DMS53 treated with DMSO at 0.1 percent for 48 hours (cell line): Measurements from ENCODE around the gene PPP1R14B.
"Not testable (repeated sequence)": the region's sequence is repeated elsewhere in the genome, so short reads cannot be mapped to it uniquely, and the experiment has no call there.

Experiments
- DNase-seq: peaks from one replicate; lab custom pipeline; 2025; ENCODE audit not compliant: unreplicated experiment; lab: John Stamatoyannopoulos, UW

Gene PPP1R14B

DNA sequence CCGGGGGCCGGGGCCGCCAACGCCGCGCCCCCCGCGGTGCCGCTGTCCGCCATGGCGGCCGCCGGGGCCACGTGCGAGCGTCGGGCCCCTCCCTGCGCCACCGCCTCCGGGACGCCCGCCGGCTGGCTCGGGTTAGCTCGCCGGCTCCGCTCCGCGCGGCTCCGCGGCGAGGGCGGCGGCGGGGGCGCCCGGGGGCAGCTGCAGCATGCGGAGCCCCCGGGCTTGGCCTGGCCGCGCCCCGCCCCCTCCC is 197 bp downstream of the PPP1R14B start:
- DNase-seq = not testable (repeated sequence)

DNA sequence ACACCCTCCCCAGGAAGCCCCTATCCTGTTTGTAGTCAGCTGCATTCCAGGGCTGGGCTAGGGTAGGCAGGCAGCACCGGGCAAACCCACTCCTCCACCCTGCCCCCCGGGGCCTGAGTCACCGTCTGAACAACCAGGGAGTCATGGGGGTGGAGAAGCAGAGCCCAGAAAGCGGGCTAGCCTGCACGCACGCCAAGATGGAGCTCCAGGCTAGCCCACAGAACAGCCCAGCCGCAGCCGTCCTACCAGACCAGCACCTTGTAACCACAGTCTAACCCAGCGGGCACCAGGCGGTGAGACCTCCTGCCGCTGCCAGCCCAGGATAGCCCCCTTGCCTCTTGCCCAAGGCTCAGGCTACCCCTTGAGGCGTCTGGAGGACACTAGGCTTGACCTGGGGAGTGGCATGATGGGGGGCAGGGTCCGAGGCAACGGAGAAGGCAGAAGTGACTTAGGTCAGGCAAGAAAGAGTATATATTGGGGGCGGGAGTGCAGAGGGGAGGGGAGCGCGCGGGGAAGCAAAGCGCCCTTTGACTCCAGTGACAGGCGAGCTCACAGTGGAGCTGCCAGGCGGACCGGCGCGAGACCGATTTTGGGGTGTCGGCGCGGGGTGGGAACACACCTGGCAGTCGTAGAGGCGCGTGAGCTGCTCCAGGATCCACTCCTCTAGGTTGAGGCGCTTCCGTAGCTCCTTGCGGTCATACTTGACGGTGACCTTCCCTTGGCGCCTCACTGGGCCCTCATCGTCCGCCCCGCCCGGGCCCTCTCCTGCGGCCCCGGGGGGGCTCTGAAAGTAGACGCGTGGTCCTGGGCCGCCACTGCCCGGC is 734 bp downstream of the PPP1R14B start:
- peak; percentile 51 for DNase-seq

DNA sequence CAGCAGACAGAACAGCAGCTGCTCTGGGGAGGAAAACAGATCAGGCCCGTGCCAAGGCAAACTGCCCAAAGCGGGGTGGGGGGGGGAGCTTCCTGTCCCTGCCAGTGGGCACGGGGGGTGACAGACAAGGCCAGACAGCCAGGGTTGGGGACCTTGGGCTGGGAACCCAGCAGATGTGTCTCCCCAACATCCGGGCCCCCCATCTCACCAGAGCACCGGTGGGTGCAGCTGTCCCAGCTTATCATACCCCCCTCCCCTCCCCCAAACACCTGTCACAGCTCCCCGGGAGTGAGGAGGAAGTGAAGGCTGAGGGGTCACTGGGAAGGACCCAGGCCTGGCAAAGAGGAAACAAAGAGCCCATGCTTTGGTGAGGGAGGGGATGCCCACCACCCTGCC is 1.3 kb downstream of the PPP1R14B start:
- peak; percentile 39 for DNase-seq

DNA sequence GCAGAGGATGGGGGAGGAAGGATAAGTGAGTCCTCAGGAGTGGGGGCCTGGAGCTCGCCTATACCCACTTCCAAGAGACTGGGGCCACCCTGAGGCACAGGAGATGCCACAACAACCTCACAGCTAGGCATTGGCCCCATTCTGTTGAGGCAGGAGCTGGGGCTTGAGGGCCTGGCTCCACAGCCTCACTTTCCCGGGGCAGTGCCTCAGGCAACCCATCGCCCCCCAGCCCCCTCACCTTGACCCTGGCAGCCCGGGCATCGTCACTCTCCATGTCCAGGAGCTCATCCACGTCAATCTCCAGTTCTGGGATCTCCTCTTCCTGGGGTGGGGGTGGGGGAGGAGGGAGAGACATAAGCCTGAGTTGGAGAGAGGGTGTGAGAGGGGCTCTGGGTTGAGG is 1.8 kb downstream of the PPP1R14B start:
- no peak for DNase-seq

DNA sequence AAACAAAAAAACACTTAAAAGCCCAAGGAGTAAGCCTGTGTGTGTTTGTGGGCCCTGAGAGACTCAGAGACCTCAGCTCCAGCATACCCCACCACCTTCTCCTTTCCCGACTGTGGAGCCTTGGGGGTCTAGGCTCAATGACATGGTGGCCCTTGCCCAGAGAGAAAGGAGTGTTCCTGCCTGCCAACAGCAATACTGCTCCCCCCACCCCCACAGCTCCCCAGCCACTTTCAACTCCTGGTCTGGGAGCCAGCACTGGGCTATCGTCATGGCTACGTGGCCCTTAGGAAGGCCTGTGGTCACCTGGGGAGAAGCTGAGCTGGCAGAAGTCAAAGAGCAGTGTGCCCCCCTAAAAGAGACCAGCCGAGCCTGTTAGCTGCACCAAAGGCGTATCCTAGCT is 2.6 kb downstream of the PPP1R14B start:
- DNase-seq = no peak

DNA sequence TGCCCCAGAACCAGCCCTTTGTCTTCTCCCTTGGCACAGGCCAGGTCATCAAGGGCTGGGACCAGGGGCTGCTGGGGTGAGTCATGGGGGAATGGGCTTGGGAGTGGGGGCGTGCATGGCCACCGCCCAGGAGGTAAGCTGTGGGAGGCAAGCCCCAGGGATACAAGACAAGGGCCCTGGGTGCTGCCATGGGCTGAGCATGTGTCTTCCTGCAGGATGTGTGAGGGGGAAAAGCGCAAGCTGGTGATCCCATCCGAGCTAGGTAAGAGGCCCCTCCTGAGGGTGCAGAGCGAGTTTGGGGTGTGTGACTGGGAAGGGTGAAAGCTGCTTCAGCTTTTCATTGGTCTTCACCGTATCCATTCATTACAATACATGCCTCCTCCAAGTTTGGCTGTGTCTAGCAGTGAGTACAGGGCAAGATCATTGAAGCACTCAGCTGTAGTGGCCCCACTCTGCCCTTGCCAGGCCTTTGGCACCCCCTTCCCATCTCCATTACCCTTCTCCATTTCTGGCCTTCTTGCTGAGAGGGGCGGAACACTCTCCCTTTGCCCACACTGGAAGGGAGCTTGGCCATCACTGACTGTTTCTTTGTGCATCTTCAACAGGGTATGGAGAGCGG is 3.4 kb downstream of the PPP1R14B start:
- DNase-seq = no peak

DNA sequence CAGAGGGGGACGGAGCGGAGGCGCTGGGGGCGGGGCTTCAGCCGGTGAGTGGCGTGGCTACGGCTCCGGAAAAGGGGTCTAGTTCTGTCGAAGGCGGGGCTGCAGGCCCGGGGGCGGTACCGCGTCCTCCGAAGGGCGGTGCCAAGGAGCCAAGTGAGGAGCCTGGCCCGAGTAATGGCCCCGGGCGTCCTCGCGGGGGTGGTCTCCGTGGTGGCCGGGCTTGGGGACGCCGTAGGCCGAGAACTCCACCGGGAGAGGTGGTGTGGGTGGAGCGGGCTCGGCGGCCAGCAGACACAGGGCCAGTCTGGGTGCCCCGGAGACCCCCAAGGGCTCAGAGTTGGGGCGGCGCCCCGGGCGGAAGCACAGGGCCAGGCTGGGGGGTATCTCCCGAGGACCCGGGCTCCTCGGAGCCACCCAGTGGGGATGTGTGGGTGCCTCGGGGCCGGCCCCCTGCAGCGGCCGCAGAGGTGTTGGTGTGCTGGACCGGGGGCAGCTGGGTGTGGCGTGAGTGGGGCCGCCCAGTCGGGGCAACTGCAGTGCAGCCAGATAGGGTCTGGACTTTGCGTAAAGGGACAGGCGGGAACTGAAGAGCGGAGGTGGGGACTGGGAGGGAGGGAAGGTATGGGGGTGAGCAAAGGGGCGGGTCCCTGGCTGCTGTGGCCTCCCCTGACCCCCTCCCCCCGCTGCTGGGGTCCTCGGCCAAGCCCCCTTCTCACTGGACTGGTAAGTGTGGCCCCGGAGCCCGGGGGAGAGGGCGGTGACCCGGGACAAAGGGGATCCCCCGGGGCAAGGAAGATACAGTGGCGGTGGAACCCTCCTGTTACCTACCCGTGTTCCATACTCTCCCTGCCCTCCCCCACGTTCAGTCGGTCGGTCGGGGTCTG is 5.0 kb downstream of the PPP1R14B start:
- peak; percentile 87 for DNase-seq

DNA sequence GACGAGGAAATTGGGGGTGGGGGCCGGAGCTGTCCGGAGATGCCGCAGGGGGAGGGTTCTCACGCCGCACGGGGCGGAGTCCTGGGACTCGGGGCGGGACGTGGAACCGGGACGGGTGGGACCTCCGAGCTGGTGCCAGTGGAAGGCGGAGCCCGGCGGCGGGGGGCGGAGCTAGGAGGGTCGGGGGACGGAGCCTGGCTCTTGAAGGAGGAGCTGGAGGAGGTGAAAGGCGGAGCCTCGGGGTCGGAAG is 5.6 kb downstream of the PPP1R14B start:
- DNase-seq = no peak

DNA sequence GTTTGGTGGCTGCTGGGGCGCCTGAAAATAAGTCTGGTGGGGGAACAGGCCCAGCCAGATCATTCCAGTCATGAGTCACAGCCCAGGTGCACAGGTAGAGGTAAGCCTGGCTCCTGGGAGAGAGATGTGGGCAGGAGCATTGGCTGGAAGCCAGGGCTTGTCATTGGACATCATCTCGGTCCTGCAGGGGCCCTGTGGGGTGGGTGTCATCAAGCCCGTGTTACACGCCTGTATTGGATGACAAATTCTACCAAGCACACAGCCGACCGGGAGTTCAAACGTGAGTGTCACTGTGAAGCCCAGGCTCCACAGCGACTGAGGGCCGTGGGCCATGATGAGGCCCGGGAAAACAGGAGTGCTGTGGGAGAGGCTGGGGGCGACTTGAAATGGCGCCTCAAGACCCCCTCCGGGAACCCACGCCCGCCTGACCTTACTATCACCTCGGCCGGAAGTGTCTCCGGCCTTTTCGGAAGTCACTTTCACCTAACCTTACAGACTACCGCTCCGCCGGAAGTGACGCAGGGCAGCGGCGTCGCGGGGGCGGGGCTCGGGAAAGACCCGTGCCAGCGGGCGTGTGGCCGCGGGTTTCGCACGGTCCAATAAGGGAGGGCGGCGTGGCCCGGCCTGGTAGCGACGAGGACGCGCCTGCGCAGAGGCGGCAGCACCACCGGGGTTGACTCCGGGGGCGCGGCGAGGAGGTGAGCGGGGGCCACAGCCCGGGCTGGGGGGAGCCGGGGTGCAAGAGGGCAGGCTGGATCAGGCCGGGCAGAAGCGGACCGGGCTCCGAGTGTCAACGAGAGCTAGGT is 6.1 kb downstream of the PPP1R14B start, which contains the start of gene FKBP2:
FKBP2 (plus strand) TSS at position 661 of the 806 bp plus-strand sequence. CDS start 1,293 bp downstream, outside the sequence.
- peak; percentile 90 for DNase-seq

DNA sequence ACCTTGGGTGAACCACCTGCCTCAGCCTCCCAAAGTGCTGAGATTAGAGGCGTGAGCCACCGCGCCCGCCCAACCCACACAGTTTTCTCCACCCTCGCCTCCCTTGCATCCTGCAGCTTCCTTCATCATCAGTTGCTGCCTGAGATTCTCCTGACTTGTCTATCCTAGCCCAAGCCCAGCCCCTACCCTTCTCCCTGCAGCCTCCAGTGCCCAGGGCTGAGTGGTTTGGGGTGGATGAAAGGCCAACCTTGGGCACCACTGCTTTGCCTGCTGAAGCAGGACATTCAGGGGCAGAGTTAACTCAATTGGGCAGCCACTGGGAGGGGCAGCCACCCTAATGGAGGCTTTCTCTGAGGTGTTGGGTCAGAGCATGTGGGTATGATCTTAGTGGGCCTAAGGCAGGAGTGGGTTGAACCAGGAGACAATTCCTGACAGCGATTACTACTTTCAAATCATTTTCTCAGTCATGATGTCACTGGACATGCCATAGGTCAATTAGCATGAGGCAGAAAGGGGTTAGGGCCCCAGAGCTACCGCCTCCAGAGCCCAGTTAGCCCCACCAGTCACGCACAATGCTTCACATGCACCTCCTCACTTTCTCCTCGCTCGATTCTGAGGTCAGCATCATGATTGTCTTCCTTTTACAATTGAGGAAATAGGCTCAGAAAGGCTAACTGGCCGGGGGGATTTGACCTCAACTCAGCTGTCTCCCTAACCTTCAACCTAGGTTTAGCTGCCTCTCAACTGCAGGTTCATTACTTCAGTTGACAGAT is 6.9 kb downstream of the PPP1R14B start:
- DNase-seq = no peak

DNA sequence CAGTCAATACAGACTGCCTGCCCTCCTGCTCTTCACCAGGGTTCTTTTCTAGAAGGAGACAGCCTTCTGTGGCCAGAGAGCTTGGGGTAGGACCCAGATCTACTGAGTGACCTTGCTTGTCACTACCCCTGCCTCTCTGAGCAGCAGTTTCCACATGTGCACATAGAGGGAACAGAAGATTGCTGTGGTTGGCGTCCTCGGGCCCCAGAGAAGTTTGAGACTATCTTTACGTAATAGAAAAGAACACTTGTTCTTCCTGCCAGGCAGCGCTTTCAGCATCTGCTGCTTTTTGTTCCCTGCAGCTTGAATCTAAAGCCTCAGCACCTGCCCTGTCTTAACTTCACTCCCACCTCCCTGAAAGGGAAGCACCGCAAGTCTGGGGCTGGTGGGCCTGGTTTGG is 7.7 kb downstream of the PPP1R14B start:
- no peak for DNase-seq

DNA sequence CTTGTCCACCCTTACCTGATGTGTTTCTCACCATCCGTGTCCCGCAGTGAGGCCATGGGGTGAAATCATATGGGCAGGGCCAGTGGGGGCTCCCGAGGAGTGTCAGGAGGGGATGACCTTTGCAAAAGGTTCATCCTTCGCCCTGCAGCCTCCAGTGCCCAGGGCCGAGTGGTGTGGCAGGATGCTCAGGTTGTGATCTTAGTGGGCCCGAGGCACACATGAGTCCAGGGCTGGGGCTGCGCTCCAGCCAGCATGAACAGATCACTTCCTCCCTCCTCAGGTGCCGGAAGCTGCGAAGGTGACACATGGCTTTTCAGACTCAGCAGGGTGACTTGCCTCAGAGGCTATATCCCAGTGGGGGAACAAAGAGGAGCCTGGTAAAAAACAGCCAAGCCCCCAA is 8.7 kb downstream of the PPP1R14B start:
- DNase-seq = peak; percentile 71

DNA sequence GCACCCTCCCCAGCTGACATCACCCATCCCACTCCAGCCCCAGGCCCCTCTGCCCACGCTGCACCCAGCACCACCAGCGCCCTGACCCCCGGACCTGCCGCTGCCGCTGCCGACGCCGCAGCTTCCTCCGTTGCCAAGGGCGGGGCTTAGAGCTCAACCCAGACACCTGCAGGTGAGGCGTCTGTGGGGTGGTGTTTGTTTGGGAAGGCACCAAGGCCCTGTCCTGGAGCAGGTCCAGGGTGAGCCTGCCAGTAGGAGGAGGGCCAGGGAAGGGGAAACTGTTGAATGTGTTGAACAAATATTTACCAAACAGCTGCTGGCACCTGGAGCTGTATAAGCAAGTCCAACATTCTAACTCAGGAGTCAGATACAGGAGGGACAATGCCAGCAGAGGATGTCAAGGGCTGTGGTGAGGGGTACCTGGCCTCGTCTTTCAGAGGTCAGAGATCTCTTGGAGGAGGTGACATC is 9.2 kb downstream of the PPP1R14B start:
- peak; percentile 98 for DNase-seq

DNA sequence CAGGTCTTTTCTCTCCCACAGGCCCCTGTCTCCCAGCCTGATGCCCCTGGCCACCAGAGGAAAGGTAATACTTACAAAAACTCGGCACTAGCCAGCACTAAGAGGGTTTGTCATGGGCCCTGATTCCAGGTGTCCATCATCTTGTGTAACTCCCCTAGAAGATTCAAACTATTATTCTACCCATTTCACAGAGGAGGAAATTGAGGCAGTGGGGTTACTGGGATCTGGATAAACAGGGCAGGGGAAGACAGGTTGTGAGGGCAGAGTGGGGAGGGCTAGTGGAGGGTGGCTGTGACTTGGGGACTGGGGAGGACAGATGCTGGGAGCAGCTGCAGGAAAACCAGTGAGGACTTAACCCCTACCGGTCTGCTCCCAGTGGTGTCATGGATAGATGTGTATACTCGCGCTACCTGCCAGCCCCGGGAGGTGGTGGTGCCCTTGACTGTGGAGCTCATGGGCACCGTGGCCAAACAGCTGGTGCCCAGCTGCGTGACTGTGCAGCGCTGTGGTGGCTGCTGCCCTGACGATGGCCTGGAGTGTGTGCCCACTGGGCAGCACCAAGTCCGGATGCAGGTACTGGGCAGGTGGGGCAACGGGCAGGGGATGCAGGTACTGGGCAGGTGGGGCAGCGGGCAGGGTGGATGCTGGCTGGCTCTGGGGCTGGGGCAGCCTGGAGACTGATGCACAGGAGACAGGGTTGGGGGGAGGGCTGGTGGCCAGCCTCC is 11.1 kb downstream of the PPP1R14B start:
- DNase-seq = no peak

DNA sequence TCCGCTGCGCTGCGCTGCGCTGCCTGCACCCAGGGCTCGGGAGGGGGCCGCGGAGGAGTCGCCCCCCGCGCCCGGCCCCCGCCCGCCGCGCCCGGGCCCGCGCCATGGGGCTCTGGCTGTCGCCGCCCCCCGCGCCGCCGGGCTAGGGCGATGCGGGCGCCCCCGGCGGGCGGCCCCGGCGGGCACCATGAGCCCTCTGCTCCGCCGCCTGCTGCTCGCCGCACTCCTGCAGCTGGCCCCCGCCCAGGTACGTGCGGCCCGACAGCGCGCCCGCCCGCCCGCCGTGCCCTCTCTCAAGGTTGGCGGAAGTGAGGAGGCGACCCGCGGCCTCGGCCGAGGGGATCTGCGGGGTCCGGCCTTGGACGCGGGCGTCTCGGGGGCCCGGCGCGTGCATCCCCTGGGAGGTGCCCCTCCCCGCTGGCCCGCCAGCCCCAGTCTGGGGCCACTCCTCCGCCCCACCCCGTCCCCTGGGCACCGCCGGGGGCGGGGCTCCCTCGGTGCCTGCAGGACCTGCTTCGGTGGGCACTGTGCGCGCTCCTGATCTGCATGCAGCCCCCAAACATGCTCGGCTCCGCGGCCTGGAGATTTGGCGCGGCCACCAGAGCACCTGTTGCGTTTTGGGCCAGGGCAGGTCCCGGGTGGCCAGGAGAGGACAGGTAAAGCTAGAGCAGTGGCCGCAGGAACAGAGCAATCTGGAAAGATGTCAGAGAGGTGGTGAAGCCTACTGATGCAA is 11.9 kb downstream of the PPP1R14B start:
- DNase-seq = peak; percentile 50

DNA sequence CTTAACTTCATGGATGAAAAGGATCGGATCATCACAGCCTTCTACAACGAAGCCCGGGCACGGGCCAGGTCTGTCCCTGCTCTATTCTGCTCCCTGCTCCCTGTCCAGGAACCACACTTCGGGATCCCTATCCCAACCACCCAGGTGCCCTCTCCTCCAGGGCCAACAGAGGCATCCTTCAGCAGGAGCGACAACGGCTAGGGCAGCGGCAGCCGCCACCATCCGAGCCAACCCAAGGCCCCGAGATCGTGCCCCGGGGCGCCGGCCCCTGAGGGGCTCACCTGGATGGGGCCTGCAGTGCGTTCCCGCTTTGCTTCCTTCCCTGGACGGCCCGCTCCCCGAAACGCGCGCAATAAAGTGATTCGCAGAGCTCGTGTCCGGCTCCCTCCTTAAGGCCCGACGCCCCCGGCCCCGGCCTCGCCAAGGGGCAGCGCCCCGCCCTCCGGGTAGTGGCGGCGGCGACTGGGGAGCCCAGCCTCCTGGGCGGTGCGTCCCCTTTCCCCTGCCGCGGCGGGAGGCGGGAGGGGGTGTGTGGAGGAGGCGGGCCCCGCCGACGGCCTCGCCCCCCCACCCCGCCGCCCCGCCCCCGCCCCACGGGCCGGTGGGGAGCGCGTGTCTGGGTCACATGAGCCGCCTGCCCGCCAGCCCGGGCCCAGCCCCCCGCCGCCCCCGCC is 12.7 kb downstream of the PPP1R14B start, which contains the start of gene VEGFB:
VEGFB (plus strand) TSS at position 672 of the 674 bp plus-strand sequence. CDS start 250 bp downstream, outside the sequence.
- DNase-seq = peak; percentile 27

DNA sequence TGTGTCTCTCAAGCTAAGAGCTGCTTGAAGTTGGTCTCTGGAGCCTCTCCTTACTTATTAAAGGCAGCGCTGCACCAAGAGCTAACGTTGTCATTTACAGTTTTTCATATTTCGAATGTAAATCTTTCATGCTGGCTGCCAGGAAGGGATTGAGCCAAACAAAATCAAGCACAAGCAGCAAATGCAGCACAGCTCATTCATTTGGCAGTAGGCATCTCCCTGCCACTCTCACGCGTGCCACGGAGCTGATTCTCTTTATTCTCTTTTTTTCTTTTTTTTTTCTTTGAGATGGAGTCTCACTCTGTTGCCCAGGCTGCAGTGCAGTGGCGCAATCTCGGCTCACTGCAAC is 13.8 kb downstream of the PPP1R14B start:
- DNase-seq = no peak

DNA sequence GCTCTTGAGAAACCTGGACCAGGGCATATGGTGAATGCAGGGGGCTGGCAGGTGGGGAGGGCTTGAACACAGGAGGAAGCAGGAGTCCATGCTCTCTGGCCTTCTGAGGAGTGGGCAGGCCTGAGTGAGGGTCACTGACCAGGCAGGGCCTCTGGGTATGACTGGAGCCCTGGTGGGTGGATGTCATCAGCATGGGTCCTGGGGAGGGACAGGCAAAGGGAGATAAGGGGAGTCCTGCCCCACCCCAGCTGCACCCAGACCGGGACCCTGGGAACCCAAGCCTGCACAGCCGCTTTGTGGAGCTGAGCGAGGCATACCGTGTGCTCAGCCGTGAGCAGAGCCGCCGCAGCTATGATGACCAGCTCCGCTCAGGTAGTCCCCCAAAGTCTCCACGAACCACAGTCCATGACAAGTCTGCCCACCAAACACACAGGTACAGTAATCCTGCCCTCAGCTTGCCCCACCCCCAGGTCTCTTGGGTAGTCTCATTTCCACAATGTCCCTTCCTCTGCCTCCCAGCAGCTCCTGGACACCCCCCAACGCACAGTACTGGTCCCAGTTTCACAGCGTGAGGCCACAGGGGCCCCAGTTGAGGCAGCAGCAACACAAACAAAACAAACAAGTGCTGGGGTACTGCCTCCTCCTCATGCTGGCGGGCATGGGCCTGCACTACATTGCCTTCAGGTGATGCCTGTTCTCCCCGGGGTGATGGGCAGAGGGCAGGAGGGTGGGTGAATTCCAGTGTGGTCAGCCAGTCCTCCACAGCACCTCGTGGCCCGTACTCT is 14.4 kb downstream of the PPP1R14B start:
- DNase-seq = no peak
